Lower lobe of right lung (tissue), 2 donors: ENCODE data around the gene PHF13. TPM values are rescaled to one million over a fixed set of nuclear protein-coding genes. Genes with fewer than 3 reads are reported as not detected.

Experiments
- ATAC-seq, 2 donors: fragments of 200-7000 bp; cut with Tn5 transposase; one replicate each; pipeline ENCODE4 v1.9.1; 2020 to 2022; ENCODE audit warnings: mild to moderate bottlenecking in 2 of 2, moderate library complexity in 2 of 2
- DNase-seq: peaks from one replicate; pipeline ENCODE4 v3.0.0-alpha.2; 2020
- H3K27ac ChIP-seq: fragments of 200-600 bp; one replicate; pipeline ENCODE4 v1.8.0; 2022
- H3K27me3 ChIP-seq: fragments of 200-600 bp; one replicate; pipeline ENCODE4 v1.8.0; 2022; ENCODE audit warnings: low read depth
- H3K36me3 ChIP-seq: fragments of 200-600 bp; one replicate; pipeline ENCODE4 v1.8.0; 2022; ENCODE audit warnings: mild to moderate bottlenecking
- H3K4me1 ChIP-seq: fragments of 200-600 bp; one replicate; pipeline ENCODE4 v1.8.0; 2022
- H3K4me3 ChIP-seq: fragments of 200-600 bp; one replicate; pipeline ENCODE4 v1.8.0; 2022; ENCODE audit warnings: mild to moderate bottlenecking
- H3K9me3 ChIP-seq: fragments of 200-600 bp; one replicate; pipeline ENCODE4 v1.8.0; 2022
- intact Hi-C: fragments of 100-400 bp; cut with DNase I; formaldehyde crosslinking; loops from one replicate; pipeline ENCODE4 v1.11.0; 2022
- total RNA-seq: library from RNA; stranded (reverse); fragmentation: NEBNext Ultra II Directional; extraction: Animal tissue kit (Norgen Biotek cat#: 25700); gene quantifications from one replicate; pipeline ENCODE4 v1.2.1, GENCODE V29; 2021
- TF ChIP-seq, protein P1 (sequence below): fragments of 200-600 bp; IDR thresholded peaks from one replicate; pipeline ENCODE4 v1.8.0; 2022; ENCODE audit warnings: antibody characterized with exemption, mild to moderate bottlenecking
- donor health status: DM: no; HTN: yes; CAD: no; lungs with severe emphysema.

PHF13 gene
- total RNA-seq, 1 donor from 2014 or later: 10.2 TPM

- Histone ChIP-seq H3K36me3 (peaks cover 11% of the 10 kb centered on the region), H3K9me3 (no peaks in the 10 kb centered on the region), H3K27me3 (no peaks in the 10 kb centered on the region), H3K4me1 (peaks cover 9% of the 10 kb centered on the region), H3K4me3 (peak overlapping the region; percentile 83), H3K27ac (peak overlapping the region; percentile 77)
- intact Hi-C loops: no loop called here
- DNase-seq (peak; percentile 74), ATAC-seq (peak; percentile 3 to 23)
- TF ChIP-seq, protein P1, sequence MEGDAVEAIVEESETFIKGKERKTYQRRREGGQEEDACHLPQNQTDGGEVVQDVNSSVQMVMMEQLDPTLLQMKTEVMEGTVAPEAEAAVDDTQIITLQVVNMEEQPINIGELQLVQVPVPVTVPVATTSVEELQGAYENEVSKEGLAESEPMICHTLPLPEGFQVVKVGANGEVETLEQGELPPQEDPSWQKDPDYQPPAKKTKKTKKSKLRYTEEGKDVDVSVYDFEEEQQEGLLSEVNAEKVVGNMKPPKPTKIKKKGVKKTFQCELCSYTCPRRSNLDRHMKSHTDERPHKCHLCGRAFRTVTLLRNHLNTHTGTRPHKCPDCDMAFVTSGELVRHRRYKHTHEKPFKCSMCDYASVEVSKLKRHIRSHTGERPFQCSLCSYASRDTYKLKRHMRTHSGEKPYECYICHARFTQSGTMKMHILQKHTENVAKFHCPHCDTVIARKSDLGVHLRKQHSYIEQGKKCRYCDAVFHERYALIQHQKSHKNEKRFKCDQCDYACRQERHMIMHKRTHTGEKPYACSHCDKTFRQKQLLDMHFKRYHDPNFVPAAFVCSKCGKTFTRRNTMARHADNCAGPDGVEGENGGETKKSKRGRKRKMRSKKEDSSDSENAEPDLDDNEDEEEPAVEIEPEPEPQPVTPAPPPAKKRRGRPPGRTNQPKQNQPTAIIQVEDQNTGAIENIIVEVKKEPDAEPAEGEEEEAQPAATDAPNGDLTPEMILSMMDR: no peak
Observed at GRCh38 chr1:6614019-6614928, 743 bp downstream of the PHF13 start.

GRCh38 chr1:6614929-6615785, 1.6 kb downstream of the PHF13 start:
- intact Hi-C loops: no loop called here

DNA sequence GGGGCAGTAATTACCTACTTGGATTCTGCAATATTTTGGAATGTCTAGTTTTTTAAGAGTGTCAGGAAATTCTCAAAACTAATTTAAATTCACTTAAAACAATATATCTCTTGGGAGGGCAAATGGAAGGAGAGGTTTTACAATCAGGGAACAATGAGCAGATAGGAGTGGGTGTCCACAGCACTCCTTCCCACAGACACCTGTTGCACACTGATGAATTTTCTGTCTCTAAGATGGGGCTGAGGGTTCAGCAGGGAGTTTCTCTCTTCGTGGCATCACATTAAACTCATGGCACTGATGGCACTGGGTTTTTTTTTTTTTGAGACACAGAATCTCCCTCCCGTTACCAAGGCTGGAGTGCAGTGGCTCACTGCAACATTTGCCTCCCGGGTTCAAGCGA, 5.5 kb downstream of the PHF13 start:
- Histone ChIP-seq H3K4me3 (no peak overlapping the region), H3K27me3 (no peaks in the 10 kb centered on the region), H3K27ac (no peak overlapping the region), H3K4me1 (no peaks in the 10 kb centered on the region), H3K36me3 (peaks cover 49% of the 10 kb centered on the region), H3K9me3 (no peaks in the 10 kb centered on the region)
- TF ChIP-seq, protein P1: no peak
- no peak for DNase-seq
- ATAC-seq: no peak
- intact Hi-C loops: no loop called here

More at GRCh38 chr1:6614929-6615785, 1.6 kb downstream of the PHF13 start:
- peaks cover 20% of the 10 kb centered on the region for H3K36me3 ChIP-seq
- peaks cover 9% of the 10 kb centered on the region for H3K4me1 ChIP-seq
- peak overlapping the region; percentile 83 for H3K4me3 ChIP-seq
- TF ChIP-seq, protein P1: no peak
- no peak for ATAC-seq
- no peaks in the 10 kb centered on the region for H3K27me3 ChIP-seq
- peak overlapping the region; percentile 77 for H3K27ac ChIP-seq
- DNase-seq: no peak
- no peaks in the 10 kb centered on the region for H3K9me3 ChIP-seq

- TF ChIP-seq, protein P1: no peak
- intact Hi-C loops: no loop called here
- H3K4me3 ChIP-seq: no peak overlapping the region
- peaks cover 17% of the 10 kb centered on the region for H3K4me1 ChIP-seq
- H3K36me3 ChIP-seq: peaks cover 49% of the 10 kb centered on the region
- H3K9me3 ChIP-seq: no peaks in the 10 kb centered on the region
- no peak for ATAC-seq
- DNase-seq: no peak
- no peaks in the 10 kb centered on the region for H3K27me3 ChIP-seq
- no peak overlapping the region for H3K27ac ChIP-seq
Observed at GRCh38 chr1:6621429-6622391, 8.2 kb downstream of the PHF13 start.
